RWPE1 (cell line): ENCODE measurements around the gene EIF2B5.
A peak's percentile ranks its signal among the peaks of the same experiment; 100 is the strongest.

Experiments used
- CTCF ChIA-PET: fragments of 350-600 bp; sonication (Branson Sonifier 250); formaldehyde crosslinking; extraction: SDS; loops from one replicate; lab custom pipeline; 2021; lab: Yijun Ruan, JAX
- POLR2A ChIA-PET: fragments of 400-600 bp; formaldehyde crosslinking; extraction: SDS; loops from one replicate; lab custom pipeline; 2020; ENCODE audit warnings: antibody characterized with exemption; ENCODE audit not compliant: low non-redundant PET; lab: Yijun Ruan, JAX
- DNase-seq: peaks from one replicate; pipeline ENCODE4 v3.0.0; 2012; ENCODE audit warnings: low spot score
- H3K27ac ChIP-seq: fragments of 450-650 bp; 2 replicates; pipeline ENCODE4 v1.5.1; 2017
- CTCF ChIP-seq: fragments of 450-650 bp; conservative IDR thresholded peaks from 2 replicates; pipeline ENCODE4 v1.5.1; 2017; ENCODE audit warnings: low read depth, mild to moderate bottlenecking

EIF2B5 gene

GRCh38 chr3:184177767-184178306 is 42.7 kb downstream of the EIF2B5 start:
- ChIA-PET CTCF (no interaction called here), POLR2A (no interaction called here)
- DNase-seq, result no peak
- no peak for TF ChIP-seq CTCF
- H3K27ac ChIP-seq, result peak overlapping the region; percentile 94

GRCh38 chr3:184178521-184179138 is 43.5 kb downstream of the EIF2B5 start:
- POLR2A ChIA-PET, result no interaction called here
- H3K27ac ChIP-seq, result peak overlapping the region; percentile 94; the same call in 1 of the 2 replicates
- CTCF ChIA-PET, result interaction anchor here (0.7 kb wide), 1 partner anchor 33 kb away, joined by 4 read pairs; no protein-coding TSS in a partner anchor
- DNase-seq, result no peak
- TF ChIP-seq CTCF, result no peak

GRCh38 chr3:184180165-184180564 is 45.0 kb downstream of the EIF2B5 start:
- ChIA-PET CTCF (interaction anchor here (0.6 kb wide), 2 partner anchors 24 to 121 kb away, joined by 3 to 4 read pairs; no protein-coding TSS in a partner anchor), POLR2A (interaction anchor here (0.5 to 1.1 kb wide), 2 partner anchors 50 to 77 kb away, joined by 3 to 4 read pairs; no protein-coding TSS in a partner anchor)
- no peak for DNase-seq
- no peak for TF ChIP-seq CTCF
- peak overlapping the region; percentile 32 for H3K27ac ChIP-seq

- no peak for DNase-seq
- no peak for TF ChIP-seq CTCF
- H3K27ac ChIP-seq, result peak overlapping the region; percentile 32
- POLR2A ChIA-PET, result no interaction called here
- CTCF ChIA-PET, result interaction anchor here (1.2 kb wide), 1 partner anchor 52 kb away, joined by 3 read pairs; no protein-coding TSS in a partner anchor
Measured at GRCh38 chr3:184181596-184181995, 46.4 kb downstream of the EIF2B5 start.

GRCh38 chr3:184183679-184184078 is 48.5 kb downstream of the EIF2B5 start:
- CTCF ChIA-PET, result no interaction called here
- peak overlapping the region; percentile 57 for H3K27ac ChIP-seq
- POLR2A ChIA-PET, result no interaction called here
- DNase-seq, result no peak
- TF ChIP-seq CTCF, result no peak

- POLR2A ChIA-PET, result no interaction called here
- peak overlapping the region; percentile 57 for H3K27ac ChIP-seq
- no peak for TF ChIP-seq CTCF
- CTCF ChIA-PET, result interaction anchor here (0.9 to 1.2 kb wide), 2 partner anchors 43 to 48 kb away, joined by 5 read pairs; no protein-coding TSS in a partner anchor
- no peak for DNase-seq
Measured at GRCh38 chr3:184184546-184185230, 49.5 kb downstream of the EIF2B5 start.
